T-helper 2 cell (primary cell): ENCODE data around the gene RNU6-9.

Experiments used
- DNase-seq, 5 experiments: peaks; one replicate each; pipeline versions ENCODE4 v3.0.0 to v3.0.0-alpha.2; 2012 to 2022

The RNU6-9 gene

GRCh38 chr19:936175-936546 lies 42.9 kb downstream of the RNU6-9 start:
- DNase-seq = no peak

GRCh38 chr19:937259-937694 lies 44.0 kb downstream of the RNU6-9 start:
- peak in 2 of 5 experiments; percentile 65 to 75 for DNase-seq

GRCh38 chr19:938233-938923 lies 45.1 kb downstream of the RNU6-9 start:
- DNase-seq = no peak

- no peak for DNase-seq
Measured at GRCh38 chr19:939439-939838, 46.2 kb downstream of the RNU6-9 start.

- DNase-seq = no peak
Measured at GRCh38 chr19:939922-940321, 46.6 kb downstream of the RNU6-9 start.

- DNase-seq = peak; percentile 51 to 91 (median 69)
Measured at GRCh38 chr19:940591-941291, 47.5 kb downstream of the RNU6-9 start.

GRCh38 chr19:941292-942132 lies 48.2 kb downstream of the RNU6-9 start:
- DNase-seq = no peak

- no peak for DNase-seq
Measured at GRCh38 chr19:942133-942645, 48.9 kb downstream of the RNU6-9 start.
